ENCODE measurements around the gene CAMTA1. TPM values are rescaled to one million over a fixed set of nuclear protein-coding genes. Genes with fewer than 3 reads are reported as not detected.
A peak's percentile ranks its signal among the peaks of the same experiment; 100 is the strongest.

Gene CAMTA1
- total and polyA plus RNA-seq, 8 donors = 13.0 to 54.2 (median 23.6) TPM

- H3K27ac ChIP-seq = no peak overlapping the region
- H3K4me3 ChIP-seq = no peak overlapping the region
- ATAC-seq = no peak
- H3K4me1 ChIP-seq = peaks cover 0 to 6% (median 4%) of the 10 kb centered on the region in 3 donors
- no peak for DNase-seq
- no peak for FAIRE-seq
- TF ChIP-seq CTCF (IDR thresholded peaks at IDR 0.05) = no peak
- intact Hi-C loops (cut with DNase I) = no loop called here
- no peaks in the 10 kb centered on the region for H3K9me3 ChIP-seq
- WGBS, 2 donors = 77 to 84% methylated on average over 21 of the region's 21 CpGs
- no peaks in the 10 kb centered on the region for H3K36me3 ChIP-seq
- H3K27me3 ChIP-seq = no peaks in the 10 kb centered on the region
These were observed 122.6 kb downstream of the CAMTA1 start for GRCh38 chr1:6907676-6908434.

GRCh38 chr1:6909401-6909800 is 124.1 kb downstream of the CAMTA1 start:
- no peaks in the 10 kb centered on the region for H3K27me3 ChIP-seq
- peaks cover 0 to 6% (median 4%) of the 10 kb centered on the region in 3 donors for H3K4me1 ChIP-seq
- H3K9me3 ChIP-seq = no peaks in the 10 kb centered on the region
- no peak for DNase-seq
- no peak overlapping the region for H3K4me3 ChIP-seq
- TF ChIP-seq CTCF (IDR thresholded peaks at IDR 0.05) = no peak
- FAIRE-seq = no peak
- WGBS, 2 donors = 89 to 92% methylated on average over 5 of the region's 5 CpGs
- H3K27ac ChIP-seq = no peak overlapping the region
- ATAC-seq = peak in 1 of 4 donors; percentile 11
- no peaks in the 10 kb centered on the region for H3K36me3 ChIP-seq
- intact Hi-C loops (cut with DNase I) = no loop called here

GRCh38 chr1:6909857-6910256 is 124.6 kb downstream of the CAMTA1 start:
- peak in 3 of 4 donors; percentile 24 to 70 (median 60) for ATAC-seq
- 14 to 28% methylated on average over 1 of the region's 1 CpG for WGBS, 2 donors
- FAIRE-seq = no peak

GRCh38 chr1:6911021-6911941 is 126.0 kb downstream of the CAMTA1 start:
- no peak for FAIRE-seq
- no peak for DNase-seq
- Histone ChIP-seq H3K36me3 (no peaks in the 10 kb centered on the region), H3K27ac (no peak overlapping the region), H3K4me3 (no peak overlapping the region), H3K27me3 (no peaks in the 10 kb centered on the region), H3K9me3 (no peaks in the 10 kb centered on the region), H3K4me1 (peaks cover 0 to 6% (median 4%) of the 10 kb centered on the region in 3 donors)
- WGBS, 2 donors = 73 to 77% methylated on average over 14 of the region's 14 CpGs
- no peak for ATAC-seq
- no peak for TF ChIP-seq CTCF (IDR thresholded peaks at IDR 0.05)
- intact Hi-C loops (cut with DNase I) = no loop called here

More at GRCh38 chr1:6909857-6910256, 124.6 kb downstream of the CAMTA1 start:
- H3K36me3 ChIP-seq = no peaks in the 10 kb centered on the region
- no peak for TF ChIP-seq CTCF (IDR thresholded peaks at IDR 0.05)
- peaks cover 0 to 6% (median 4%) of the 10 kb centered on the region in 3 donors for H3K4me1 ChIP-seq
- DNase-seq = peak in 1 of 6 donors; percentile 26
- H3K4me3 ChIP-seq = no peak overlapping the region
- no peaks in the 10 kb centered on the region for H3K9me3 ChIP-seq
- H3K27ac ChIP-seq = no peak overlapping the region
- intact Hi-C loops (cut with DNase I) = no loop called here
- H3K27me3 ChIP-seq = no peaks in the 10 kb centered on the region
